Activated CD8-positive, alpha-beta memory T cell treated with anti-CD3 and anti-CD28 coated beads for 36 hours (primary cell): ENCODE measurements around the gene PEX11A. TPM values are rescaled to one million over a fixed set of nuclear protein-coding genes. Genes with fewer than 3 reads are reported as not detected.

Source experiments
- CTCF ChIA-PET: fragments of 350-600 bp; sonication (Branson Sonifier 250); formaldehyde crosslinking; loops from one replicate; lab custom pipeline; 2021; ENCODE audit warnings: antibody characterized with exemption; lab: Charles Lee
- POLR2A ChIA-PET: fragments of 350-600 bp; sonication (Branson Sonifier 250); formaldehyde crosslinking; loops from one replicate; lab custom pipeline; 2021; ENCODE audit warnings: antibody characterized with exemption; lab: Charles Lee
- total RNA-seq, 2 experiments: library from RNA; stranded (reverse); gene quantifications; one replicate each; pipeline ENCODE4 v1.2.3, GENCODE V29; 2021

The PEX11A gene
- total RNA-seq, 2 experiments from 2014 or later = 3.1 to 3.5 TPM

DNA sequence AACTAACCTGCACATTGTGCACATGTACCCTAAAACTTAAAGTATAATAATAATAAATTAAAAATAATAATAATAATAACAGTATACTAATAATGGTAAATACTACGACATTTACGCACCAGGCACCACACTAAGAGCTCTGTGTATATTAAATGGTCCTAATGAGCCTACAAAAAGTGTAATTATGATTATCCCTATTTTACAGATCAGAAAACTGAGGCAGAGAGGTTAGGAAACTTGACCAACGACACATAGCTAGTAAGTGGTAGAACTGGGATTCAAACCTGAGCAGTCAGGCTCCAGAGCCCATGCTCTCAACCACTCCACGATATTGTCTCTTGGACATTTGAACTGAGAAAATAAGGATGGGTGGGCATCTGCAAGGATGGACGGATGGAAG, 50.3 kb downstream of the PEX11A start:
- CTCF ChIA-PET = no interaction called here
- POLR2A ChIA-PET = no interaction called here

DNA sequence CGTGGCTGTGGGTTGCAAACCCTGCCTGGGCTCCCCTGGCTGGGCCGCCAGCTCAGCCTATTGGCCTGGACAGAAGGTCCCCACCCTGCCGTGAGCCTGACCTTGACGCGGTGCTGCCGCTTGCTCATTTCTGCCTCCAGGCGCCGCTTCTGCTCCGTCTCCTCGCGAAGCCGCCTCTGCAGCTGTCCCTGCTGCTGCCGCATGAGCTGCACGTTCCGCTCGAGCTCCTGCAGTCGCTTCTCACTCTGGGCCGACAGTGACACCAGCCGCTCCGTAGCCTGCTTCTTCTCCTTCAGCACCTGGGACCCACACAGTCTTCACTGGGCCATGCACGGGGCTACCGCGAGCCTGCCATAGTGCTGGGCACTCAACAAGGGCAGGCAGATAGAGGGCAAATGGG, 57.0 kb downstream of the PEX11A start:
- POLR2A ChIA-PET = no interaction called here
- CTCF ChIA-PET = no interaction called here

DNA sequence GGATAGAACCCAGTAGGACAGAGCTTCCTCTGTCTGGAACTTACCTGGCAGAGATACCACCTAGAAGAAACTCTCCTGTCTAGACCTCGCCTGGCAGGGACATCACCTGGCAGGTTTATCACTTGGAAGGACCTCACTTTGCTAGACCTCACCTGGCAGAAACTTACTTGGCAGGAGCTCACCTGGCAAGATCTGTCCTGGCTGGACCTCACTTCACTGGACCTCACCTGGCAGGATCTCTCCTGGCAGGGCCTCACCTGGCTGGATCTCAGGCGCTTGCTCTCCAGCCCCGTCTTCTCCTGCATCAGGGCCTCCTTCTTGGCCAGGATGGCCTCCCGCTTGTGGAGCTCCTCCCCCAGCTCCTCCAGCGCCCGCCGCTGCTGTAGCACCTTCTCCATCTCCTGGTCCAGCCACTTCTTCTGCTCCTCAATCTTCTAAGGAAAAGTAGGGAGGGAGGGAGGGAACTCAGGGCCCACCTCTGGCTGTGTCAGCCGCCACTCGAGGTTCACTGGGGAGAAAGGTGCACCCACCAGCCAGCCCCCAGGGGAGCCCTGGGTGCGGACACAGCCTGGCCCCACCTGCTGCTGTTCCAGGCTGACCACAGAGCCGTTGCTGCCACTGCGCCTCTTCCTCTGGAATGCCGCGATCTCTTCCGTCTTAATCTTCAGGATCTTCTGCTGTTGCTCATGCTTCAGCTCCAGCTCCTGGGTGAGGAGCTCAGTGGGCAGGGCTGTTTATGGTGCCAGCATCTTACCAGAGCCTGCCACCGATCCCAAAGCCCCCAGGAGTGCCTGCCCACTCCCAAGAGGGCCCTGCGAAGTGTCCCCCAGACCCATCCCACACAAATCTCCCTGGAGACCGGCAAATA, 57.8 kb downstream of the PEX11A start:
- POLR2A ChIA-PET = no interaction called here

DNA sequence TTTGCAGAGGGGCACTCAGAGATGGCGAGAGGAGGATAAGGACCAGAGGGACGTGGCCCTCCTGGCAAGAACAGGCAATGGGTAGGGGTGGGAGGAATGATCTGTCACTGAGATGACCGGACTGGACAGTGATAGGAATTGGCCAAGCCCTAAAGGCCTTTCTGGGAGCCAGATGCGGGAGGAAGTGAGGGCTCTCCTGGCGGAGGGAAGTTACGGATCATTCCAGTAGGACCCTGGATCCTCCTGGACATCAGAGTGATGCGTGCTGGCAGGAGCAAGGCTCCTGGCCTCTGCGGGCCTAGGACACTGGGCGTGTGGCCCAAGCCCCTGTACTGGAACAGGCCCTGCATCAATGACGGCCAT, 58.7 kb downstream of the PEX11A start:
- ChIA-PET POLR2A (no interaction called here), CTCF (no interaction called here)

More for the DNA sequence above, 57.8 kb downstream of the PEX11A start:
- CTCF ChIA-PET = no interaction called here

Other genes starting within 250 kb of the PEX11A start
- not detected for gene RHCG, start 194.2 kb downstream of the PEX11A start, total RNA-seq
- 10 to 100 TPM; 18.3 to 18.7 TPM for gene TICRR, start 115.3 kb downstream of the PEX11A start, total RNA-seq
- 1 to 10 TPM; 3.4 to 3.5 TPM for gene KIF7, start 35.3 kb downstream of the PEX11A start, total RNA-seq
- gene PLIN1, start 11.4 kb downstream of the PEX11A start, total RNA-seq = under 1 TPM; 0.25 to 0.44 TPM
- gene WDR93, start 57 bp upstream of the PEX11A start, total RNA-seq = under 1 TPM in 1 of 2 experiments, not detected in 1; 0.11 TPM
- gene MESP1, start 60.5 kb upstream of the PEX11A start, total RNA-seq = 1 to 10 TPM; 7.3 to 9.1 TPM
- gene MESP2, start 85.6 kb upstream of the PEX11A start, total RNA-seq = not detected
- gene ANPEP, start 124.1 kb upstream of the PEX11A start, total RNA-seq = not detected
- 10 to 100 TPM; 16.0 to 16.7 TPM for gene AP3S2, start 203.2 kb upstream of the PEX11A start, total RNA-seq
- not detected for gene ARPIN, start 222.2 kb upstream of the PEX11A start, total RNA-seq